ENCODE data around the gene SLC51A. TPM values are rescaled to one million over a fixed set of nuclear protein-coding genes. Genes with fewer than 3 reads are reported as not detected.

Gene SLC51A
- total and polyA plus RNA-seq, 2 of the 8 experiments (the other 6 are each of a cell fraction or from before 2014, with no cell fraction given), result 6.3 to 9.8 TPM

DNA sequence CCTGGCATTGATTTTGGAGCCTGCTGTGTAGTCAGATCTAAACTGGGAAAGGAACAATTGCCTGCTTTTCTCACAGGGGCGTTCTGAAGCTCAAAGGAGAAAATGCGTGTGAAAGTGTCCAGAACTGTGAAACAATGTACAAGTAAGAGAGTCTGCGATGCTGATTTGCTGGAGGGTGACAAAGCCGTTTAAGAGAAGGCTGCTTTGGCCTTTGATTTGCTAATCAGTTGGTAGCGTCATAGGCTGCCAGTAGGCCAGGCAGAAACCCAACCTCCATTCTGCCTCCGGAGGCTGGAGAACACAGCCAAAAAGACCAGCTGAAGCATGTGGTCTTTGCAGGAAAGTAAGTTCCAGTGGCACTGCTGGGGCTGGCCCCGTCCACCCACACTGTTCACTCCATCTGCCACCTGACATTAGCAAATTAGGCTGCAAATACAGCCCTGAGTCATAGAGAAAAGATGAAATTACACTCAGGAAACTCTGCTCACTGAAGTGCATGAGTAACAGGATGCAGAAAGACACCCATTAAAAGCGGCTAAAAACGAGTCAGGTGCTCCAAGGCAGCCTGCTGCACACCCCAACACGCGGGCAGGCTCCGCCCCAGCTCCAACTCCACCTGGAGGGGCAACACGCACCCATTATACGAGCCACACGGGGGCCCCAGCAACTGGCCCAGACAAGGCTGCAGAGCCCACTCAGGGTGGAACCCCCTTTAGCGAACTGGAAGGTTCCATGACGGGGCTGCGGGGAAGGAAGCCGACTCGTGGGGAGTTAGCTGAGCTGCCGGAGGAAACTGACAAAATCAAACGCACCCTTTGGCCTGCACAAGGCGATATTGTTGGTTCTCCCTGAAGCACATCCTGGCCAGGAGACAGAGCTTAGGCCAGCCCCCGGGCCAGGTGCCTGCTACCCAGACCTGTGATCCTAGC lies 36.7 kb upstream of the SLC51A start (continued):
- TF ChIP-seq ASH2L (IDR thresholded peaks at IDR 0.05; ENCODE audit: low read length) (peak; percentile 81), TAF7 (optimal IDR thresholded peaks at IDR 0.05; ENCODE audit: borderline replicate concordance, low read depth, low read length) (peak; percentile 12), YY1 (IDR thresholded peaks at IDR 0.05; ENCODE audit: low read depth, low read length) (0 out of 2 replicates have a peak, but pooled peaks have one; percentile 22), TAF1 (IDR thresholded peaks at IDR 0.05; ENCODE audit: low read depth, low read length) (peak; percentile 64), SAP30 (IDR thresholded peaks at IDR 0.05; ENCODE audit: insufficient read depth, insufficient replicate concordance, low read length) (no peak), TCF12 (IDR thresholded peaks at IDR 0.05; ENCODE audit: low read depth, low read length) (no peak)
- TF ChIP-seq, protein P1, sequence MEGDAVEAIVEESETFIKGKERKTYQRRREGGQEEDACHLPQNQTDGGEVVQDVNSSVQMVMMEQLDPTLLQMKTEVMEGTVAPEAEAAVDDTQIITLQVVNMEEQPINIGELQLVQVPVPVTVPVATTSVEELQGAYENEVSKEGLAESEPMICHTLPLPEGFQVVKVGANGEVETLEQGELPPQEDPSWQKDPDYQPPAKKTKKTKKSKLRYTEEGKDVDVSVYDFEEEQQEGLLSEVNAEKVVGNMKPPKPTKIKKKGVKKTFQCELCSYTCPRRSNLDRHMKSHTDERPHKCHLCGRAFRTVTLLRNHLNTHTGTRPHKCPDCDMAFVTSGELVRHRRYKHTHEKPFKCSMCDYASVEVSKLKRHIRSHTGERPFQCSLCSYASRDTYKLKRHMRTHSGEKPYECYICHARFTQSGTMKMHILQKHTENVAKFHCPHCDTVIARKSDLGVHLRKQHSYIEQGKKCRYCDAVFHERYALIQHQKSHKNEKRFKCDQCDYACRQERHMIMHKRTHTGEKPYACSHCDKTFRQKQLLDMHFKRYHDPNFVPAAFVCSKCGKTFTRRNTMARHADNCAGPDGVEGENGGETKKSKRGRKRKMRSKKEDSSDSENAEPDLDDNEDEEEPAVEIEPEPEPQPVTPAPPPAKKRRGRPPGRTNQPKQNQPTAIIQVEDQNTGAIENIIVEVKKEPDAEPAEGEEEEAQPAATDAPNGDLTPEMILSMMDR (IDR thresholded peaks at IDR 0.05; ENCODE audit: control extremely low read depth in 1 of 3, insufficient read depth in 1 of 3, low read depth in 1 of 3, low read length in 3 of 3), result peak; percentile 14 to 20 (median 14); a peak in 3 of 4 replicates
